ENCODE data around the gene VTN.
A peak's percentile ranks its signal among the peaks of the same experiment; 100 is the strongest.

The VTN gene

DNA sequence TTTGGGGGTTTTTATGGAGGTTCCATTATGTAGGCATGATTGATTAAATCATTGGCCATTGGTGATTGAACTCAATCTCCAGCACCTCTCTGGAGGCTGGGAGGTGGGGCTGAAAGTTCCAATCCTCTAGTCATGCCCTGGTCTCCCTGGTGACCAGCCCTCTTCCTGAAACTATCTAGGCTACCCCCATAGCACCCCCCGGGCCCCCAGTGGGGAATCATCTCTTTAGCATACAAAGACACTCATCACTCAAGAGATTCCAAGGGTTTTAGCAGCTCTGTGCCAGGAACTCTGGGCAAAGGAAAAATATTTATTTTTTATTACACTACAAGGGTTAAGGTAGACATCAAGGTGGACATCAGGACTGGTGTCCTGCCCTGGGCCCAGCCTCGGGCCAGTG, 25.3 kb upstream of the VTN start:
- no peak for DNase-seq (ENCODE audit: low read depth)
- H3K9ac ChIP-seq (ENCODE audit: low read length), result no peak overlapping the region
- H3K36me3 ChIP-seq (ENCODE audit: control insufficient read depth, insufficient read depth, low read length, severe bottlenecking), result peaks cover 4% of the 10 kb centered on the region
- no peak overlapping the region for H3K4me3 ChIP-seq (ENCODE audit: low read length)
- no peaks in the 10 kb centered on the region for H3K9me3 ChIP-seq (ENCODE audit: control insufficient read depth, low read length)
- peaks cover 49% of the 10 kb centered on the region for H3K4me1 ChIP-seq (ENCODE audit: control insufficient read depth, insufficient read depth, low read length)
- no peaks in the 10 kb centered on the region for H3K27me3 ChIP-seq (replicated peaks; ENCODE audit: control insufficient read depth, insufficient read depth, low read length)

DNA sequence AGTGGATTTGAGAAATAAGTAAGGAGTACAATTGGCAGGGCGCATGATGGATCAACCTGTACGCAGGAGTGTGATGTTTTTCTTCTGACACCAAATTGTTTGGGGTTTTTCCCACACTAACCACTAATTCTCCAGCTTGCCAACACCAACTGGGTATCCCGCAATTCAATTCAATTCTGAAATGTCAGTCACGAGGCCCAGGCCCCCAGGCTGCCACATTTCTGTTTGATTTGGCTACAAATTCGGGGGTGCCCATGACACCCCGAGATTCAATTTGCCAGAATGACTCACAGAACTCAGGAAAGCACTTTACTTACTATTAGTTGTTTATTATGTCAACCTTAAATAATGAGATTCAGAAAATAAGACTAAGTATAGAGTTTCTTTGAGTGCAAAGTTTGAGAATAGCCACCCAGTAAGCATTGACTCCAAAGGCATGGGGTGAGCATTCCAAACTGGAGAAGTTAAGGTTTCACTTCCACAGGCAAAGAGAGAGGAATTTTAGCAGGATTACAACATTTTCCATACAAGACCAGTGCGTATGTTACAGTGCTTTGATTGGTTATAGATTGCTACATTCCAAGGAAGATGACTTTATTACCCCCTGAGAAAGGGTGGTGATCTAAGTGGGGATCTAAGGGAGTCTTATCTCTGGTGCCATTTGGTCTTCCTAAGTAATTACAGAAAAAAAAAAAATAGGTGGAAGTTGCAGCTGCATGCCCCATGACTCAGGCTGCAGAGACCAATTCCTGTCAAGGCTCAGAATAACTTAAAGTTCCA, 24.4 kb upstream of the VTN start:
- H3K36me3 ChIP-seq (ENCODE audit: control insufficient read depth, insufficient read depth, low read length, severe bottlenecking), result peaks cover 8% of the 10 kb centered on the region
- no peak overlapping the region for H3K4me3 ChIP-seq (ENCODE audit: low read length)
- peaks cover 49% of the 10 kb centered on the region for H3K4me1 ChIP-seq (ENCODE audit: control insufficient read depth, insufficient read depth, low read length)
- H3K9me3 ChIP-seq (ENCODE audit: control insufficient read depth, low read length), result no peaks in the 10 kb centered on the region
- no peaks in the 10 kb centered on the region for H3K27me3 ChIP-seq (replicated peaks; ENCODE audit: control insufficient read depth, insufficient read depth, low read length)
- no peak overlapping the region for H3K9ac ChIP-seq (ENCODE audit: low read length)
- peak; percentile 48 for DNase-seq (ENCODE audit: low read depth)

DNA sequence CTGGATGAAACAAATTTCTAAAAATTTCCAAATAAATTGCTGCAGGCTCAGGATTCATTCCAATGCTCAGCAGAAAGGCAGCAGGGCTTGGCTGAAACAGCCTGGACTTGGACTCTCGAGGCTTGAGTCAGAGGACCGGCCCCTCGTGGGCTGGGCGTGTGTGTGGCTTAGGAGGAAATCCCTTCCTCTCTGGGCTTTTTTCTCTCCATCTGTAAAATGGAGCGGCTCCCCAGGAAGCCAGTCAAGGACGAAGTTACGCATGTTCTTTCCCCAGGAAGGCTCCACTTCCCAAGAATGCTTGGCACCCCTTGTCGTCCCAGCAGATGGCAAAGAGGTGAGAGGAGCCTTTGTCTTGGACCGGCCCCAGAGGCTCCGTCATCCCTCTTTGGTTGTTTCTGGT, 22.4 kb upstream of the VTN start:
- peaks cover 8% of the 10 kb centered on the region for H3K36me3 ChIP-seq (ENCODE audit: control insufficient read depth, insufficient read depth, low read length, severe bottlenecking)
- peaks cover 31% of the 10 kb centered on the region for H3K4me1 ChIP-seq (ENCODE audit: control insufficient read depth, insufficient read depth, low read length)
- no peak for DNase-seq (ENCODE audit: low read depth)
- no peaks in the 10 kb centered on the region for H3K27me3 ChIP-seq (replicated peaks; ENCODE audit: control insufficient read depth, insufficient read depth, low read length)
- H3K4me3 ChIP-seq (ENCODE audit: low read length), result no peak overlapping the region
- H3K9ac ChIP-seq (ENCODE audit: low read length), result no peak overlapping the region
- no peaks in the 10 kb centered on the region for H3K9me3 ChIP-seq (ENCODE audit: control insufficient read depth, low read length)

DNA sequence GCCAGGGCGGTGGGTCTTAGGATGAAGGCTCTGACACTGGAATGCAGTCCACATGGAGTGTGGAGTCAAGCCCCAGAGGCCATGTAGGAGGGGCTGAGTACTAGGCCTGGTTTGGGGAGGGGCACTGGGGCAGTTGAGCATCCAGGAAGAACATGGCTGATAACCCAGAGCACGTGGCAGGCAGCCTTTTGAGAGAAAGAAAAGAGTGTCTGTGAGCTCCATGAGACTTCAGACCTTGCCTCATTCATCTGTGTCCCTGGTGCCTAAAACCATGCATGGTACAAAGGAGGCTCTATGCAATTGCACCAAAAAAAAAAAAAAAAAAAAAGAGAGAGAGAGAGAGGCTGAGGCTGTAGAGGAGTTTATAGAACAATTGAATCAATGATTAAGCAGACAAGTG, 21.3 kb upstream of the VTN start:
- DNase-seq (ENCODE audit: low read depth), result no peak
- Histone ChIP-seq H3K9ac (ENCODE audit: low read length) (no peak overlapping the region), H3K4me1 (ENCODE audit: control insufficient read depth, insufficient read depth, low read length) (peaks cover 20% of the 10 kb centered on the region), H3K4me3 (ENCODE audit: low read length) (no peak overlapping the region), H3K27me3 (replicated peaks; ENCODE audit: control insufficient read depth, insufficient read depth, low read length) (no peaks in the 10 kb centered on the region), H3K36me3 (ENCODE audit: control insufficient read depth, insufficient read depth, low read length, severe bottlenecking) (peaks cover 8% of the 10 kb centered on the region), H3K9me3 (ENCODE audit: control insufficient read depth, low read length) (no peaks in the 10 kb centered on the region)

DNA sequence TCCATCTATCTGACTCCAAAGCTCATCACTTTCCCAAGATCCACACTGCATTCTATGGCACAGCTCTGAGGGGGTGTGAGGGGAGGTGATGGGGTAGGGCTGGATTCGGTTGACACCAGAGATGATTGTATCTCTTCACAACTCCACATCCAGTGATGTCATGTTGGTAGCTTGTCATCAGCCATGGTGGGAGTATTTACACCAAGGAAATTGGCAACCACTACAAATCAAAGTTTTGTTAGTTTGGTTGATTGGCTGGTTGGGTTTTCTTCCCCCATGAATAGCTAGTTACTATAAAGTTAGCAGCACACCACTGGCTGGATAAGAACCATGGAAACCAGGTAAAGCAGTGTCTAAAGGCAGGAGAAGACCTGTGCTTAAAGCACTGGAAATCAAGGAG, 20.9 kb upstream of the VTN start:
- Histone ChIP-seq H3K4me3 (ENCODE audit: low read length) (no peak overlapping the region), H3K36me3 (ENCODE audit: control insufficient read depth, insufficient read depth, low read length, severe bottlenecking) (peaks cover 8% of the 10 kb centered on the region), H3K9ac (ENCODE audit: low read length) (no peak overlapping the region), H3K27me3 (replicated peaks; ENCODE audit: control insufficient read depth, insufficient read depth, low read length) (no peaks in the 10 kb centered on the region), H3K4me1 (ENCODE audit: control insufficient read depth, insufficient read depth, low read length) (peaks cover 19% of the 10 kb centered on the region), H3K9me3 (ENCODE audit: control insufficient read depth, low read length) (no peaks in the 10 kb centered on the region)
- no peak for DNase-seq (ENCODE audit: low read depth)

DNA sequence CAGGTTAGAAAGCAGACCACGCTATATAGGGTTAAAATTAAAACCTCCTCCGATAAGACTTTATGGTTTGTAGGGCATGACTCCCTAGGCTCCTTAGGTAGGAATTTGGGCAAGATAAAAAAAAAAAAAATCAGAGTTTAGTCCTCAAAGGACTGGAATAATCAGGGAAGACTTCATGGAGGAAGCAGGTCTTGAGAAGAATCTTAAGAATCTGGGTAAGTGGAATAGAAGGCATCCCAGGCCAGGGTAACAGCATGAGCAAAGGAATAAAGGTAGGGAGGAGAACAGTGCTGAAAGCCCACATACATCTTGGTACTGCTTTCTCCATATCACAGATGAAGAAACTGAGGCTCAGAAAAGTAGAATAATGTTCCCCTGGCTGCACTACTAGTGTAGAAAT, 20.5 kb upstream of the VTN start:
- no peak overlapping the region for H3K4me3 ChIP-seq (ENCODE audit: low read length)
- no peaks in the 10 kb centered on the region for H3K9me3 ChIP-seq (ENCODE audit: control insufficient read depth, low read length)
- H3K9ac ChIP-seq (ENCODE audit: low read length), result no peak overlapping the region
- no peaks in the 10 kb centered on the region for H3K27me3 ChIP-seq (replicated peaks; ENCODE audit: control insufficient read depth, insufficient read depth, low read length)
- no peak for DNase-seq (ENCODE audit: low read depth)
- H3K36me3 ChIP-seq (ENCODE audit: control insufficient read depth, insufficient read depth, low read length, severe bottlenecking), result peaks cover 8% of the 10 kb centered on the region
- peaks cover 19% of the 10 kb centered on the region for H3K4me1 ChIP-seq (ENCODE audit: control insufficient read depth, insufficient read depth, low read length)

DNA sequence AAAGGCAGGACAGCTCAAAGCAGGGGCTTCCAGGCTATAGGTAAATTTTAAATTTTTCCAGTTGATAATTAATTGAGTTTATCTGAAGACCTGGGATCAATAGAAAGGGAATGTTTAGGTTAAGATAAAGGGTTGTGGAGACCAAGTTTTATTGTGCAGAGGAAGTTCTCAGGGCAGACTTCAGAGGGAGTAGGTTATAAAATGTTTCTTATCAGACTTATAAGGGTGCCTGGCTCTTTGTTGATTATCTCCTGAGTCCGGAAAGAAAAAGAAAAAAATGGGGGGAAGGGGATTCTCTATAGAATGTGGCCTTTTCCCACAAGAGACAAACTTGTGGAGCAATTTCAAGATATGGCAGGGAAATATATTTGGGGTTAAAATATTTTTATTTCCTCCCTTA, 20.0 kb upstream of the VTN start:
- no peak overlapping the region for H3K4me3 ChIP-seq (ENCODE audit: low read length)
- no peak for DNase-seq (ENCODE audit: low read depth)
- no peaks in the 10 kb centered on the region for H3K27me3 ChIP-seq (replicated peaks; ENCODE audit: control insufficient read depth, insufficient read depth, low read length)
- peaks cover 17% of the 10 kb centered on the region for H3K4me1 ChIP-seq (ENCODE audit: control insufficient read depth, insufficient read depth, low read length)
- peaks cover 8% of the 10 kb centered on the region for H3K36me3 ChIP-seq (ENCODE audit: control insufficient read depth, insufficient read depth, low read length, severe bottlenecking)
- no peaks in the 10 kb centered on the region for H3K9me3 ChIP-seq (ENCODE audit: control insufficient read depth, low read length)
- no peak overlapping the region for H3K9ac ChIP-seq (ENCODE audit: low read length)

DNA sequence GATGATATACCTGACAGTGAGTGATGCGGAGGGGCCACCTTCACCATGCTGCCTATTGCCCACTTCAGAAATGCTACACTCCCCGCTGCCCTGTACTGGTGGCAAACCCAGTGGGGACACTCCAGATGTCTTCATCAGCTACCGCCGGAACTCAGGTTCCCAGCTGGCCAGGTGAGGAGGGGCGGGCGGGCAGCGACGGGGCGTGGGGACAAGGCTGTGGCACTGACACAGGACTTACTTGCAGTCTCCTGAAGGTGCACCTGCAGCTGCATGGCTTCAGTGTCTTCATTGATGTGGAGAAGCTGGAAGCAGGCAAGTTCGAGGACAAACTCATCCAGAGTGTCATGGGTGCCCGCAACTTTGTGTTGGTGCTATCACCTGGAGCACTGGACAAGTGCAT, 18.0 kb upstream of the VTN start:
- no peak for DNase-seq (ENCODE audit: low read depth)
- Histone ChIP-seq H3K4me1 (ENCODE audit: control insufficient read depth, insufficient read depth, low read length) (peaks cover 5% of the 10 kb centered on the region), H3K27me3 (replicated peaks; ENCODE audit: control insufficient read depth, insufficient read depth, low read length) (peaks cover 3% of the 10 kb centered on the region), H3K9me3 (ENCODE audit: control insufficient read depth, low read length) (no peaks in the 10 kb centered on the region), H3K9ac (ENCODE audit: low read length) (no peak overlapping the region), H3K36me3 (ENCODE audit: control insufficient read depth, insufficient read depth, low read length, severe bottlenecking) (peaks cover 8% of the 10 kb centered on the region), H3K4me3 (ENCODE audit: low read length) (no peak overlapping the region)

DNA sequence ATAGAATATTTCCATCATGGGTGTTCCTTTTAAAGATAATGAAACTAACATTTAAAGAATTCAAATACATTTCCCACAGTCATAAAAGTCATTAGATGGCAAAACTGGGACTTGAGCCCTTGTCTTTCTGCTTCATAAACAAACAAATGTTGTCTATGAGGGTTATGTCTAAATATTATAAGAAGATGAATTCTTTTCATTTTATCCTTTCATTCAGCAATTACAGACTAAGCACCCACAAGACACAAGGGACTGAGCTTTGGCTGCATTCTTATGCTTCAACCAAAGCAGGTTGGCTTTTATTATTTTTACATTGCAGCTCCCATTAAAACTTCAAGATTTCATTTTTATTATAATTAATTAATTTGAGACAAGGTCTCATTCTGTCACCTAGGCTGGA, 16.3 kb upstream of the VTN start:
- Histone ChIP-seq H3K9me3 (ENCODE audit: control insufficient read depth, low read length) (no peaks in the 10 kb centered on the region), H3K4me3 (ENCODE audit: low read length) (no peak overlapping the region), H3K4me1 (ENCODE audit: control insufficient read depth, insufficient read depth, low read length) (no peaks in the 10 kb centered on the region), H3K36me3 (ENCODE audit: control insufficient read depth, insufficient read depth, low read length, severe bottlenecking) (peaks cover 8% of the 10 kb centered on the region), H3K9ac (ENCODE audit: low read length) (no peak overlapping the region), H3K27me3 (replicated peaks; ENCODE audit: control insufficient read depth, insufficient read depth, low read length) (peaks cover 3% of the 10 kb centered on the region)
- no peak for DNase-seq (ENCODE audit: low read depth)

DNA sequence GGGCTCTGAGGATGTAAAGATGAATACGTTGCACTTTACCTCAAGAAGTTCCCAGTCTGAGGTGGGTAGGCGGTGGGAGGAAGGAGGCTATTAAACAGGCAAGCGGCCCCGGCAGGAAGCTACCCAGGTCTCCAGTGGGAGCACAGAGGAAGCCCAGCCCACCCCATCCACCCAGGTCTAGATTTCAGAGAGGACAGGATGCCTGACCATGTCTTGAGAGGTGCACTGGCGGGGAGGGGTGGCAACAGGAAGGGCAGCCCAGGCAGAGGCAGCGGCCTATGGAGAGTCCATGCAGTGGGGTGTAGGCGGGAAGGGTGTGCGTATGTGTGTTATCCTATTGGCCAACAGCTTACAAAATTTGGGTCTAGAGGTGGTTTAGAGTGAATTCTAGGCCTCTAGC, 15.3 kb upstream of the VTN start:
- H3K9ac ChIP-seq (ENCODE audit: low read length), result no peak overlapping the region
- peaks cover 8% of the 10 kb centered on the region for H3K36me3 ChIP-seq (ENCODE audit: control insufficient read depth, insufficient read depth, low read length, severe bottlenecking)
- peaks cover 3% of the 10 kb centered on the region for H3K27me3 ChIP-seq (replicated peaks; ENCODE audit: control insufficient read depth, insufficient read depth, low read length)
- no peaks in the 10 kb centered on the region for H3K4me1 ChIP-seq (ENCODE audit: control insufficient read depth, insufficient read depth, low read length)
- no peak for DNase-seq (ENCODE audit: low read depth)
- H3K4me3 ChIP-seq (ENCODE audit: low read length), result no peak overlapping the region
- no peaks in the 10 kb centered on the region for H3K9me3 ChIP-seq (ENCODE audit: control insufficient read depth, low read length)

DNA sequence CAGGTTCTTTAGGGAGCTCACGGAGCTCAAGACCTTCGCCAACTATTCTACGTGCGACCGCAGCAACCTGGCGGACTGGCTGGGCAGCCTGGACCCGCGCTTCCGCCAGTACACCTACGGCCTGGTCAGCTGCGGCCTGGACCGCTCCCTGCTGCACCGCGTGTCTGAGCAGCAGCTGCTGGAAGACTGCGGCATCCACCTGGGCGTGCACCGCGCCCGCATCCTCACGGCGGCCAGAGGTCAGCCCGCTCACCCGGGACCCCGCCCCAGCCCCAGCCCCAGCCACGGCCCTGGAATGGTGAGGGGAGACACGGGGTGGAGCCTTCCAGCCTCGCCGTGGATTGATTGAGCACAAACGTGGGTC, 14.9 kb upstream of the VTN start:
- Histone ChIP-seq H3K27me3 (replicated peaks; ENCODE audit: control insufficient read depth, insufficient read depth, low read length) (peaks cover 3% of the 10 kb centered on the region), H3K4me1 (ENCODE audit: control insufficient read depth, insufficient read depth, low read length) (no peaks in the 10 kb centered on the region), H3K9me3 (ENCODE audit: control insufficient read depth, low read length) (no peaks in the 10 kb centered on the region), H3K4me3 (ENCODE audit: low read length) (no peak overlapping the region), H3K36me3 (ENCODE audit: control insufficient read depth, insufficient read depth, low read length, severe bottlenecking) (peaks cover 8% of the 10 kb centered on the region), H3K9ac (ENCODE audit: low read length) (no peak overlapping the region)
- DNase-seq (ENCODE audit: low read depth), result no peak
